ENCODE data around the gene TBRG4. TPM values are rescaled to one million over a fixed set of nuclear protein-coding genes. Genes with fewer than 3 reads are reported as not detected.
"Not testable (repeated sequence)": the region's sequence is repeated elsewhere in the genome, so short reads cannot be mapped to it uniquely, and the experiment has no call there.

The TBRG4 gene
- polyA plus RNA-seq, 2 donors = 38.3 to 41.6 TPM

DNA sequence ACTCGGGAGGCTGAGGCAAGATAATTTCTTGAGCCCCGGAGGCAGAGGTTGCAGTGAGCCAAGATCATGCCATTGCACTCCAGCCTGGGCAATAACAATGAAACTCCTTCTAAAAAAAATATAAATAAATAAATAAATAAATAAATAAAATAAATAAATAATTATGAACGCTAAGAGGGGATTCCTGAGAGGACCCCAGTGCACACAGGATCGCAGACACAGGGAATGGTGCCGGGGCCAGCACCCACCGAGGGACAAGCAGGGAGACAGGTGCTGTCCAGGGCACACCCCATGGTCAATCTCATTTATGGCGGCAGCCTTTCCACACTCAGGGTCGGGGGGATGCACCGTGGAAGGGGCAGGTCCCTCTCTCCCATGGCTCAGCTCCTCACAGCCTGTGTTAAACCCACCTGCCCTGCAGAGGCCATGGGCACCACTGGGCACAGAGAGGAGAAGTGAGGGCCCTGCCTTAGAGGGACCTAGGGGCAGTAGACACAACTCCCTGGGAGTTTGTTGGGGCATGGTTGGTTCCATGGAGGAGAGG, 43.9 kb upstream of the TBRG4 start:
- Histone ChIP-seq H3K27ac (ENCODE audit: low read depth in 2 of 2, low read length in 1 of 2) (no peak overlapping the region), H3K4me1 (ENCODE audit: control insufficient read depth in 2 of 2, insufficient read depth in 2 of 2, low read length in 1 of 2) (no peaks in the 10 kb centered on the region), H3K27me3 (ENCODE audit: control insufficient read depth in 1 of 2, insufficient read depth in 2 of 2, low read length in 2 of 2) (peaks cover 0 to 3% of the 10 kb centered on the region in 2 donors), H3K9me3 (ENCODE audit: control insufficient read depth in 2 of 2, insufficient read depth in 1 of 2, low read depth in 1 of 2, low read length in 1 of 2) (peaks cover 0 to 2% of the 10 kb centered on the region in 2 donors), H3K36me3 (ENCODE audit: control insufficient read depth in 2 of 2, insufficient read depth in 2 of 2, low read length in 1 of 2) (no peaks in the 10 kb centered on the region), H3K4me3 (ENCODE audit: low read depth in 1 of 2, low read length in 2 of 2) (no peak overlapping the region)
- 88 to 93% methylated on average over 9 of the region's 9 CpGs for WGBS, 2 donors

DNA sequence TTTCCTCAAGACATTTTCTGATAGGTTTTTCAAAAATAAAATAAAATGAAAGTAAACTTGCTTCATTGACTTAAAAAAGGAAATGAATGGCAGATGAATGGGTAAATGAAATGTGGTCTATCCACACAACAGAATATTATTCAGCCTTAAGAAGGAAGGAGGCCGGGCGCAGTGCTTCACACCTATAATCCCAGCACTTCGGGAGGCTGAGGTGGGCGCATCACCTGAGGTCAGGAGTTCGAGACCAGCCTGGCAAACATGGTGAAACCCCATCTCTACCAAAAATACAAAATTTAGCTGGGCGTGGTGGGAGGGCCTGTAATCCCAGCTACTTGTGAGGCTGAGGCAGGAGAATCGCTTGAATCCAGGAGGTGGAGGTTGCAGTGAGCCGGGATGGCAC, 42.4 kb upstream of the TBRG4 start:
- not testable (repeated sequence) for H3K9me3 ChIP-seq (ENCODE audit: control insufficient read depth in 2 of 2, insufficient read depth in 1 of 2, low read depth in 1 of 2, low read length in 1 of 2); H3K27me3 ChIP-seq (ENCODE audit: control insufficient read depth in 1 of 2, insufficient read depth in 2 of 2, low read length in 2 of 2); H3K36me3 ChIP-seq (ENCODE audit: control insufficient read depth in 2 of 2, insufficient read depth in 2 of 2, low read length in 1 of 2); H3K27ac ChIP-seq (ENCODE audit: low read depth in 2 of 2, low read length in 1 of 2); H3K4me3 ChIP-seq (ENCODE audit: low read depth in 1 of 2, low read length in 2 of 2); H3K4me1 ChIP-seq (ENCODE audit: control insufficient read depth in 2 of 2, insufficient read depth in 2 of 2, low read length in 1 of 2)
- WGBS, 2 donors = 88 to 89% methylated on average over 8 of the region's 8 CpGs

DNA sequence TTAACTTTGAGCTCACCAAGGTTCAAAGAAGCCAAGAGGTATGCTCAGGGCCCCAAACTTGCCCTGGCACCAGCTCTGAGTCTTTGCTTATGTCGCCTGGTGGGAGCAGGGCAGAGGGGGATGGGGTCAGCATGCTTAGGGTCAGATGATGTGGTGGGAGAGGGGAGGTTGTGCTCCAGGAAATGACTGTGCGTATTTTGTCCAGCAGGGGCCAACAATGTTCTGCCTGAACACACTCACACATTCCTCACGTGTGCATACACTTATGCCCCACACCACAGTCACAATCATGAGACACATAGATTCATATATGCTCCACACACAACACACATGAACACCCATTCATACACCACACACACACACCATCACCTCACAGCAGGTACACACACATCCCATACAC, 41.7 kb upstream of the TBRG4 start:
- WGBS, 2 donors = 47 to 59% methylated on average over 3 of the region's 3 CpGs
- Histone ChIP-seq H3K4me1 (ENCODE audit: control insufficient read depth in 2 of 2, insufficient read depth in 2 of 2, low read length in 1 of 2) (no peaks in the 10 kb centered on the region), H3K27me3 (ENCODE audit: control insufficient read depth in 1 of 2, insufficient read depth in 2 of 2, low read length in 2 of 2) (peaks cover 0 to 3% of the 10 kb centered on the region in 2 donors), H3K27ac (ENCODE audit: low read depth in 2 of 2, low read length in 1 of 2) (no peak overlapping the region), H3K9me3 (ENCODE audit: control insufficient read depth in 2 of 2, insufficient read depth in 1 of 2, low read depth in 1 of 2, low read length in 1 of 2) (peaks cover 0 to 2% of the 10 kb centered on the region in 2 donors), H3K36me3 (ENCODE audit: control insufficient read depth in 2 of 2, insufficient read depth in 2 of 2, low read length in 1 of 2) (no peaks in the 10 kb centered on the region), H3K4me3 (ENCODE audit: low read depth in 1 of 2, low read length in 2 of 2) (no peak overlapping the region)

DNA sequence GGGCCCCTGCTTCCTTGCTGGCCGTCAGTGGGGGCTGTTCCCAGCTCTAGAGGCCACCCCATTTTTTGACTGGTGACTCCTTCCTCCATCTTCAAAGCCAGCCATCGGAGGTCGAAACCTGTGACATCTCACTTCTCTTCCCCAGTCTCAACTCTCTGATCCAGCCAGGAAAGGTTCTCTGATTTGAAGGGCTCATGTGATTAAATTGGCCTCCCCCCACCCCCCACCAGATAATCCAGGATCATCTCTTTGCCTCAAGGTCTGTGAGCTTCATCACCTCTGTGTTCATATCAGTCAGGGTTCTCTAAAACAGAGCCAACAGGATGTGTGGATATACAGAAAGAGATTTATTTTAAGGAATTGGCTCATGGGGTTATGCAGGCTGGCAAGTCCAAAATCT, 40.5 kb upstream of the TBRG4 start:
- WGBS, 2 donors = 47 to 63% methylated on average over 3 of the region's 3 CpGs
- Histone ChIP-seq H3K27ac (ENCODE audit: low read depth in 2 of 2, low read length in 1 of 2) (no peak overlapping the region), H3K27me3 (ENCODE audit: control insufficient read depth in 1 of 2, insufficient read depth in 2 of 2, low read length in 2 of 2) (no peaks in the 10 kb centered on the region), H3K9me3 (ENCODE audit: control insufficient read depth in 2 of 2, insufficient read depth in 1 of 2, low read depth in 1 of 2, low read length in 1 of 2) (peaks cover 0 to 2% of the 10 kb centered on the region in 2 donors), H3K4me1 (ENCODE audit: control insufficient read depth in 2 of 2, insufficient read depth in 2 of 2, low read length in 1 of 2) (no peaks in the 10 kb centered on the region), H3K4me3 (ENCODE audit: low read depth in 1 of 2, low read length in 2 of 2) (no peak overlapping the region), H3K36me3 (ENCODE audit: control insufficient read depth in 2 of 2, insufficient read depth in 2 of 2, low read length in 1 of 2) (no peaks in the 10 kb centered on the region)

DNA sequence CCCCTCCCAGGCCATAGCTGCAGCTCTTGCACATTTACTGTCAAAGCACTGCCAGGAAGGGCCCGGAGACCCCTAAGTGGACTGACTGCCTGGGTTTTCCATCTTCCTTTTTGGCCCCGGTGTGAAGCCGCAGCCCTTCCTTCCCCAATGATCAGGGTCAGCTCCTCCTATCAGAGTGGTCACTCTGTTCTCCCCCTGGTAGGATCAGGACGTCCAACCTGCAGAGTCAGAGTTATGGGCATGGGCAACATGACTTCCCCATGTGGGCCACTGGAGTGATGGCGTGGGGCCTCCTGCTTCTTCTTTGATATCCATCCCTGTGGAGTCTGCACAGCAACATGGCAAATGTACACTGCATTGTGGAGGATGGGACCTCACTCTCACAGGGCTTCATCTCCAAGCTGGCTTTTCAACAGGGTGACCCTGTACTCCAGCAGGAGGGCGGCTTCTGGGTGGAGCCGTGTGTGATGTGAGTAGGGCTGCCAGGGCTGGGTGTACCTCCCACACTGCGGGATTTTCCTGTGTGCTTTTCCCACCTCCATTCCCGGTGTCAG, 39.7 kb upstream of the TBRG4 start:
- Histone ChIP-seq H3K36me3 (ENCODE audit: control insufficient read depth in 2 of 2, insufficient read depth in 2 of 2, low read length in 1 of 2) (no peaks in the 10 kb centered on the region), H3K27ac (ENCODE audit: low read depth in 2 of 2, low read length in 1 of 2) (no peak overlapping the region), H3K4me3 (ENCODE audit: low read depth in 1 of 2, low read length in 2 of 2) (no peak overlapping the region), H3K27me3 (ENCODE audit: control insufficient read depth in 1 of 2, insufficient read depth in 2 of 2, low read length in 2 of 2) (no peaks in the 10 kb centered on the region), H3K4me1 (ENCODE audit: control insufficient read depth in 2 of 2, insufficient read depth in 2 of 2, low read length in 1 of 2) (no peaks in the 10 kb centered on the region), H3K9me3 (ENCODE audit: control insufficient read depth in 2 of 2, insufficient read depth in 1 of 2, low read depth in 1 of 2, low read length in 1 of 2) (peaks cover 0 to 2% of the 10 kb centered on the region in 2 donors)
- 73 to 74% methylated on average over 9 of the region's 9 CpGs for WGBS, 2 donors

DNA sequence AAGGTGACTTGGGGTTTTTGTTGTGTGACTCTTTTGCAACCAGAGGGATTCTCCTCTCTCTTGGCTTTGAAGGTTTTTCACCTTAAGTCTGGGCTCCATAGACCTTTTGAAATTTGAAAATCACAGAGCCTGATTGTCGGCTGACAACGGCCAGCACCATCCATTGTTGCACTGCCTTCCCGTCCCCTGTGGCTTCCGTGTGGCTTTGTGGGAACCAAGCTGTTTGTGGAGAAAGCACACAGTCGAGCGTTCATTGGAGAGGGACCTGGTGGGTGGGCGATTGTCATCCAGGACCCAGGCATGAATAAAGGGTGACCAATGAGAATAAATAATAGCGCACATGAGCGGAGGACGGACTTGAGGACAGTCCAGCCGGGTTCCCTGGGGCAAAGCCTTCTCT, 38.7 kb upstream of the TBRG4 start:
- Histone ChIP-seq H3K36me3 (ENCODE audit: control insufficient read depth in 2 of 2, insufficient read depth in 2 of 2, low read length in 1 of 2) (no peaks in the 10 kb centered on the region), H3K4me1 (ENCODE audit: control insufficient read depth in 2 of 2, insufficient read depth in 2 of 2, low read length in 1 of 2) (no peaks in the 10 kb centered on the region), H3K4me3 (ENCODE audit: low read depth in 1 of 2, low read length in 2 of 2) (no peak overlapping the region), H3K27me3 (ENCODE audit: control insufficient read depth in 1 of 2, insufficient read depth in 2 of 2, low read length in 2 of 2) (no peaks in the 10 kb centered on the region), H3K9me3 (ENCODE audit: control insufficient read depth in 2 of 2, insufficient read depth in 1 of 2, low read depth in 1 of 2, low read length in 1 of 2) (peaks cover 0 to 2% of the 10 kb centered on the region in 2 donors), H3K27ac (ENCODE audit: low read depth in 2 of 2, low read length in 1 of 2) (no peak overlapping the region)
- 83 to 84% methylated on average over 11 of the region's 11 CpGs for WGBS, 2 donors

DNA sequence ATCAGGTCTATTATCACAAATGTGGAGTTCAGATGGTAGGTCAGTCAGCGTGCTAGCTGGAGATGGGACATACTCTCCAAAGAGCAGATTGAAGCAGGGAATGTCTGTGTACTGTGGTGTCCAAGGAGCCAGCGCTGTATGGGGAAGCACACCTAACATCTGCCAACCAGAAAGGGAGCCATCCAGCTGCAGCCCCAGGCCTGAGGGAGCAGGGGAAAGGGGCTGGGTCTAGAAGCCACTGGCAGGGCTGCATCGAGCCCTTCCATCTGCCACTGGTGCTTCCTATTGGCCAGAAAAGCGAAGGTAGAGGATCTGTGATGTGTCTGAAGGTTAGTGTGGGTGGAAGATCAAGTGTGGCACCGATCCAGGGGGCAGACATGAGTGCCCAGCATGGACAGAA, 38.1 kb upstream of the TBRG4 start:
- no peak overlapping the region for H3K4me3 ChIP-seq (ENCODE audit: low read depth in 1 of 2, low read length in 2 of 2)
- H3K4me1 ChIP-seq (ENCODE audit: control insufficient read depth in 2 of 2, insufficient read depth in 2 of 2, low read length in 1 of 2) = no peaks in the 10 kb centered on the region
- WGBS, 2 donors = 74 to 77% methylated on average over 5 of the region's 5 CpGs
- H3K36me3 ChIP-seq (ENCODE audit: control insufficient read depth in 2 of 2, insufficient read depth in 2 of 2, low read length in 1 of 2) = no peaks in the 10 kb centered on the region
- H3K9me3 ChIP-seq (ENCODE audit: control insufficient read depth in 2 of 2, insufficient read depth in 1 of 2, low read depth in 1 of 2, low read length in 1 of 2) = peaks cover 0 to 2% of the 10 kb centered on the region in 2 donors
- H3K27ac ChIP-seq (ENCODE audit: low read depth in 2 of 2, low read length in 1 of 2) = no peak overlapping the region
- no peaks in the 10 kb centered on the region for H3K27me3 ChIP-seq (ENCODE audit: control insufficient read depth in 1 of 2, insufficient read depth in 2 of 2, low read length in 2 of 2)

DNA sequence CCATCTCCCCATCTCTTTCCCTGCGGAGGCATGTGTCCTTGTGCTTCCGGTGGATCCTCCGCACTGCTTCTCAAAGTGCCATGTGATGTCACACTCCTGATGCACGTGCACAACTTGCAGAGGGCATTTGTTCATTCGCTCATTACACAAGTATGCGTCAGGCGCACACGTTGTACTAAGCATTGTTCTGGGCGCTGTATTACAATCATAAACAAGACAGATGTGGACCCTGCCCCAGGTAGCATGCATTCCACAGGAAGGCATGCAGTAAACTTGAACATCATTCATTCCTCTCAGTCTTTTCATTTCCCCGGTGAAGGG, 37.1 kb upstream of the TBRG4 start:
- Histone ChIP-seq H3K9me3 (ENCODE audit: control insufficient read depth in 2 of 2, insufficient read depth in 1 of 2, low read depth in 1 of 2, low read length in 1 of 2) (peaks cover 0 to 2% of the 10 kb centered on the region in 2 donors), H3K27ac (ENCODE audit: low read depth in 2 of 2, low read length in 1 of 2) (no peak overlapping the region), H3K4me1 (ENCODE audit: control insufficient read depth in 2 of 2, insufficient read depth in 2 of 2, low read length in 1 of 2) (no peaks in the 10 kb centered on the region), H3K27me3 (ENCODE audit: control insufficient read depth in 1 of 2, insufficient read depth in 2 of 2, low read length in 2 of 2) (no peaks in the 10 kb centered on the region), H3K36me3 (ENCODE audit: control insufficient read depth in 2 of 2, insufficient read depth in 2 of 2, low read length in 1 of 2) (no peaks in the 10 kb centered on the region), H3K4me3 (ENCODE audit: low read depth in 1 of 2, low read length in 2 of 2) (no peak overlapping the region)
- WGBS, 2 donors = 80 to 85% methylated on average over 10 of the region's 10 CpGs

DNA sequence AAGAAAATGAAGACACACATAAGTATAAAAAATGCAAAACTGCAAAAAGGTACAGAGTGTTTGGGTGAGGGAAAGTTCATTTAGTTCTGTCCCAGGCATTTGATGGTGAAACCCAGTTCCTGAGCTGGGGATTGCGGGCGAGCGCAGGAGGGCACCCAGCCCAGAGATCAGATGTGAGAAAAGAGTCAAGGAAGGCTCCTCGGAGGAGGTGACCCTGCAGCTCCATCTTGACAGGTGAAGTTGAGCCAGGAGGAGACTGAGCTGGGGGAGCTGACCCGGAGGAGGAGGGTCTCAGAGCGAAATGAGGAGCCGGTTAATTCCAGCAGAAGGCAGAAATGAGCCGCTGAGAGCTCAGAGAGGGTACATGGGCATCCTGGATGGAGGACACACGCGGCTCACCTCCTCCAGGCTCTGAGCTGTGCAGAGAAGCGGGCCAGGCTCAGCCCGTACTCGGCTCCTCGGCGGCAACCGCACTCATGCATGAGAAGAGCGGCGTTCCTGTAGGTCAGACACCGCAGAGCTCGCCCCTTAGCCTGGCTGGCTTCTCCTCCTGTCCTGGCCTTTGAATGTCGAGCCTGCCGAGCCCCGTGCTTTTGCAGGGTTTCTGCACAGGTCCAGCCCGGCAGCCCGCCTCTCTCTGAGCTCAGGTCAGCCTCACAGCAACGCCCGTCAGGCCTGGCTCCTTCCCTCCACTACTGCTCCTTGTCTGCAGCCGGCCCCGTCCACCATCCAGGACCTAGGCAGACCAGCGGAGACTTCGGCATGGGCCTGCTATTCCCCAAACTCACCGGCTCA, 36.6 kb upstream of the TBRG4 start:
- Histone ChIP-seq H3K36me3 (ENCODE audit: control insufficient read depth in 2 of 2, insufficient read depth in 2 of 2, low read length in 1 of 2) (no peaks in the 10 kb centered on the region), H3K4me1 (ENCODE audit: control insufficient read depth in 2 of 2, insufficient read depth in 2 of 2, low read length in 1 of 2) (no peaks in the 10 kb centered on the region), H3K4me3 (ENCODE audit: low read depth in 1 of 2, low read length in 2 of 2) (no peak overlapping the region), H3K27me3 (ENCODE audit: control insufficient read depth in 1 of 2, insufficient read depth in 2 of 2, low read length in 2 of 2) (no peaks in the 10 kb centered on the region), H3K27ac (ENCODE audit: low read depth in 2 of 2, low read length in 1 of 2) (no peak overlapping the region), H3K9me3 (ENCODE audit: control insufficient read depth in 2 of 2, insufficient read depth in 1 of 2, low read depth in 1 of 2, low read length in 1 of 2) (peaks cover 0 to 2% of the 10 kb centered on the region in 2 donors)
- WGBS, 2 donors = 58 to 59% methylated on average over 31 to 32 of the region's 32 CpGs
